Measurements from ENCODE around the gene MTURN.
"Not testable (repeated sequence)": the region's sequence is repeated elsewhere in the genome, so short reads cannot be mapped to it uniquely, and the experiment has no call there.

Gene MTURN

DNA sequence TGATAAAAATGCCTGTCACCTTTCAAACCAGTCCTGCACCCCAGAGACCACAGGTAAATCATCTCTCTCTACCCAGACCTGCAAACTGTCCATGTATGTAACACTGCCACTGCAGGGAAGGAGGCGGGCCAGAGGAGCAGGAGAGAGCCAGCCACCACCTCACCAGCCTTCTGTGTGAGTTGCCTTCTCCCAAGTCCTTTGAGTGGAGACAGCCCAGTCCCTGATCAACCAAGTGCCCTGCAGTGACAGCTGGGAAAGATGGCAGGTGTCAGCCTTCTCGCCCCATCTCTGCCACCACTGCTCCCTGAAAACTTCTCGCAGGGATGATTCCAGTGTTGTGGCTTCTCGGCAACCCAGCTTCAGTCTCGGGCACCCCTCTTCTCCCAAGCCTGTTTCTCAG lies 42.4 kb downstream of the MTURN start:
- DNase-seq (ENCODE audit: low read depth in 4 of 4, low spot score in 1 of 4): no peak

DNA sequence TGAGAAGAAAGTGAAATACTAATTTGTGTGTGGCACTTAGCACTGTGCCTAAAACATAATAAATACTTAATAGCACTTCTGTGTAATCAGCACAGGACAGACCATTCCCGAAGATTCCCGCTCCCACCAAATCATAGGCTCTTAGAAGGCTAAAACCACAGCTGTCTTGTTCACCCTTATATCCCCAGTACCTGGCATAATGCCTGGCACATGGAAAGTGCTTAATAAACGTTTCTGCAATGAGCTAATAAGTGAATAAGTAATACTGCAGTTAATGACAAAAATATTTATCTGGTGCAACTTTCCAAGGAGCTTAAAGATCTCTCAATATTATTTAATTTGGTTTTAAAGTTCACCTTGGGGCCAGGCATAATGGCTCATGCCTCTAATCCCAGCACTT lies 43.2 kb downstream of the MTURN start:
- DNase-seq (ENCODE audit: low read depth in 4 of 4, low spot score in 1 of 4): no peak

DNA sequence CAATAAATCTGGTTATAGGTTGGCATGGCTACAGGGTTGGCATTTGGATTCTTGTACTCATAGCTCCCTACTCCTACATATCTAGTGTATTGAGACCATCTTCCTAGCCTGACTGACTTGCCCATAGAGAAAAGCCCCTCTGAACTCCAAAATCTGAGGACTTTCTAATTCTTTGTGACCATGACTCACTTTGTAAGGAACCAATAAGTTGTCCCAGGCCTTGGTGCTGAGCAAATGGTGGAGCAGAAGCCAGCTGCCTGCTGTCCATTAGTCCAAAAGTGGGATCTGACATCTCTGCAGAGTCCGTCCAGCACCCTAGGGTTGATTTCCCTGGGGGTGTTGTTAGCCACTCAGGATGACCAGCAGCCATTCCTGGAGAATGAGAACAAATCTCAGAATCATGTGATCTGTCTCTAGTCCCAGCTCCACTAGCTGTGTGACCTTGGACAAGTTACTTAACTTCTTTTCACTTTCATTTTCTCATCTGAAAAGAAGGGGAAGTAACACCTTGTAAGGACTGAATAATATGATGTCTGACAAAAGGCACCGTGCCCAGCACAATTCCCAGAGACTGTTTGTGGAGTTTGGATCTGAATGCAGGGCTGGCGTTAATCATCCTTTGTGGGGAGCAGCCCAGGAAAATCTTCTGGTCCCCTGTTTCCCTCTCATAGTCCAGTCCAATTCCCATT lies 44.1 kb downstream of the MTURN start:
- DNase-seq (ENCODE audit: low read depth in 4 of 4, low spot score in 1 of 4): no peak

DNA sequence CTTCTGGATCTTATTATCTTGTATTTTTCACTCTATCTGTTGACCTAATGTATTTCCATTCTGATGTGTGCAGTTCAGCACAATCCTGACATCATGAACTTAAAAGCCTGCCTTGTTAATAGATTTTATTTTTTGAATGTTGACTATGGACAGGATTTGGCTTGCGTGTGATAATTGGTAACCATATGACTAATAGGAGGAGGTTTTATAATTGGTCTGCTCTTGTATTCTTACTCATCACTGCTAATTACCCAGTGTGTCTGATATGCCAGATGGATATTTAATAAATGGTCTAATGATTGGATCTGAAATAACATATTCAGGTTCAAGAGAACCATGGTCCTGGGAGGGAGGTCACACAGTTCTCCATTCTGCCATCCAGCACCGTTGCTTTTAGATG lies 45.9 kb downstream of the MTURN start:
- DNase-seq (ENCODE audit: low read depth in 4 of 4, low spot score in 1 of 4): no peak

DNA sequence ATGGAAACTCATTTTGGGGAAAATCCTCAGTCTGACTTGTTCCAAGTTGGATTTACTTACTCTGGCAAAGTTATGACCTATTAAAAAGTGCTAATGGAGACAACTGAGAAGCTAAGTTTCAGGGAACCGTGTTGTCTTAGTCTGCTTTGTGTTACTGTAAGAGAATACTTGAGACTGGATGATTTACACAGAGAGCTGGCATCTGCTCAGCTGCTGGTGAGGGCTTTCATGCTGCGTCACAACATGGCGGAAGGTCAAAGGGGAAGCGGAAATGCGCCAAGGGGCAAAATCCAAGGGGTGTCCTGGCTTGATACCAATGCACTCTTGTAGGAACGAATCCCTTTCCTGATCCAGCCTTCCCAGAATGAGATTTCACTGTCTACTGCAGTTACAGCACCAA lies 46.4 kb downstream of the MTURN start:
- DNase-seq (ENCODE audit: low read depth in 4 of 4, low spot score in 1 of 4): no peak

DNA sequence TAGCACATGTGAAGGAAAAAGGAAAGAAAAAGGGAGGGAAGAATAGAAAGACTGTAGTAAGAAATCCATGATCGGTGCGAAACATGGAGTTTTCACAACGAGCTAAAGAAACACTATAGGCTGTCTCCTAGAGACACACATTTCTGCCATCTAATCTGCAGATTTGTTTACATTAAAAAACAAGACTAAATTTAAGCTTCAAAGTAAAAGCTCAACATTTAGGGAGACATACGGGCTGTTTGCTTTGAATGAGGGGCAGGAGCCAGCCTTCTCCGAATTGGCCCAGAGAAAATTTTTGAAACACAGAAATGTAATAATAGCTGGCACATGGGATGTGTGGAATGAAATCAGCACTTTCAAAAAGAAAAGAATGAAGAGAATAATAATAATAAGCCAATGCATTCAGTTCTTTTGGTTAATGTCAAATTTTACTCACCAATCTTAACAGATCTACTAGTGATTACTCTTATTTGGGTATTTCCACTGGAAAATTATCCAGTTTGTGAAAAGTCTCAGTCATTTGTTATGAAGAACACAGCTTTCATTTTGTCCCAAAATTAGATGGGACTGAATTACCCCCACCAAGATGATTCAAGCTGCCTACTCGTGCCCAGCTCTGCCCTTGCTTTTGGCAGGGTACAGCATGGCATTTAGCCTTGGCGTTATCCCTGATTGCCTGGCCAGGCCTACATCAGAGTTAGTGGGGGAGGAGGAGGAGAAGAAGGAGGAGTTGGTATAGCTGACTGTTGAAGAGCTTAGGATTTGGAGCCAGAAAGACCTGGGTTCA lies 47.1 kb downstream of the MTURN start:
- DNase-seq (ENCODE audit: low read depth in 4 of 4, low spot score in 1 of 4): no peak

DNA sequence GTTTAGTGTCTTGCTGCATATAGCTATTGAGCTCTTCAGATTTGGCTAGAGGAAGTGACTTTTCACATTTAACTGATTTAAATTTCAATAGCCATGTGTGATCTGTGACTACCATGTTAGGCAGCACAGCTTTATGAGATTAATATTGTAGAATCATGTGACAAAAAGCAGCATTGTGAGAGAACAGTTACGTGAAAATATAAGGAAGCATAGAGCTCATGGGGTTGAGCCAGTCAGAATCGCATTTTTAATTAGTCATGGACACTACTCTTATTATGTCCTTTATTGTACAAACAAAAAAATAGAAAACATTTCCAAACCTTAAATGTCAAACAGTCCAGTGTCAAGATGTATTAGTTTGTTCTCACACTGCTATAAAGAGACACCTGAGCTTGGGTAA lies 48.0 kb downstream of the MTURN start:
- no peak for DNase-seq (ENCODE audit: low read depth in 4 of 4, low spot score in 1 of 4)

DNA sequence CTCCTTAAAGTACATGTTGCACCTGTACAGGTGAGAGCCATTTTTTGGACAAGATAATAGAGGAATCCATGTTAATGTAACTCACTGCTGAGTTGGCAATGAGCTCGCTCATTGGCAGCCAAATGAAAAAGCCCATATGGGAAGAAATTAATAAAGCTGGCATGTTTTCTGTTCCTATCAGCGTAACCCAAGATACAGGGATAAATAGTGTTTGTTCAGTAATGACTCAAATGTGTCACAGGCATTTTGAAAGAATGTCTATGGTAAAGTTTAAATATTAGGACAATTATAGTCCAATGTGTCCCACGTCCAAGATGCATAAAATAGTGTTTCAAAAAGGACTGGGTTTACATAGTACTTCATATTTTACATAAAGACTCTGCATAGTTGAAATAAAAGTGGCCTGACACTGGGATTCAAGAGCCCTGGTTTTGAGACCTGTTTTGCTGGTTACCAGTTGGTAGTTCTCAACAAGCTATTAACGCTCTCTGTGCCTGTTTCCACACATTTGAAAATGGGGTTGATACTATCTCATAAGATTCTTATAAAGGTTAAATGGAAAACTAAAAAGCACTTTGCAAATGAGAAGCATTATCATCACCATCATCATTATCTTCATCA lies 49.1 kb downstream of the MTURN start:
- no peak for DNase-seq (ENCODE audit: low read depth in 4 of 4, low spot score in 1 of 4)

DNA sequence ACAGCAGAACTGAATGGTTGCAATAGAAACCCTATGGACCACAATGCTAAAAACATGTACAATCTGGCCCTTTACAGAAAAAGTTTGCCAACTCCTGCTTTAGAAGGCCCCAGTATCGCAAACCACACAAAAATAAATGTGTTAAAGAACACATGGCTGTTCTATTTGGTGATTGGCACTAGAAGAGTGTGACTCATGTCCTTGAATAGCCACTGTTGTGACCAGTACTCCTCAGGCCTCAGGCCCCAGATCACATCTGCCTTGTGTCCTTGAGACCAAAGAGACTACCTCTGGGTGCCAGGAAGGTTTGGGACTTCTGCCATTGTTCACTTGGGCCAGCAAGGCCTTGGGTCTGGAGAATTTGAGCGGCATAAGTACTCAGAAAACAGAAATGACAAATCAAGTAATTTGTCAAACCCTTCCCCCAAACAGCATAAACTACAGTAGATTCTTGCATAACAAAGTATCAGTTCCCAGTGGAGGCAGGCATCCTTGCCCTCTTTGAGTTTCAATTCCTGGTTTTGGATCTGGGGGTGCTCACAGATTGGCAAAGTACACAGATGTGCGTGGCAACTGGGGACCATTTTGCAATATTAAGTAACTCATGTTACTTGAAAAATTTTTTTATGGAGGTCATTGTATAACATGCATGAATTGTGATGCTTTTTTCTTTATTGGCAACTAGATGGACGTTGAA lies 50.2 kb downstream of the MTURN start:
- no peak for DNase-seq (ENCODE audit: low read depth in 4 of 4, low spot score in 1 of 4)

DNA sequence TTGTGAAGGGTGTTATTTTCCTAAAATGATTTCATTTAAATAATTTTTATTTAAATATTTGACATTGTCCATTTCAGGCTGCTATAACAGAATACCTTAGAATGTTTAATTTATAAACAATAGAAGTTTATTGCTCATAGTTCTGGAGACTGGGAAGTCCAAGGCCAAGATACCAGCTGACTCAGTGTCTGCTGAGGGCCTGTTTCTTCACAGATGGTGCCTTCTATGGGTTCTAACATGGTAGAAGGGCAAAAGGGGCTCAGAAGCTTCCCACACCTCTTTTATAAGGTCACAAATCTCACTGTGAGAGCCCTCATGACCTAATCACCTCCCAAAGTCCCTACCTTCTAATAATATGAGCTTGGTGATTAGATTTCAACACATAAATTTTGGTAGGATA lies 50.7 kb downstream of the MTURN start:
- DNase-seq (ENCODE audit: low read depth in 4 of 4, low spot score in 1 of 4): no peak

DNA sequence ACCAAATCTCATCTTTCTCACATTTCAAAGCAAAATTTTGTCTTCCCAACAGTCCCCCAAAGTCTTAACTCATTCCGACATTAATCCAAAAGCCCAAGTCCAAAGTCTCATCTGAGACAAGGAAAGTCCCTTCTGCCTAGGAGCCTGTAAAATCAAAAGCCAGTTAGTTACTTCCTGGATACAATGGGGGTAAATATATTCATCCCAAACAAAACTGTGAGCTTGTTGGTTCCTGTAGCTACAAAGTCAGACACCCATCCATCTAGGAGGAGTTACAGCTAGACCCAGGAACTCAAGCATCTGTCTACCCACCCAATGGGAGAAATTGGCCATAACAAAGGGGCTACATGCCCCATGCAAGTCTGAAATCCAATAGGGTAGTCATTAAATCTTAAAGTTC lies 51.9 kb downstream of the MTURN start:
- DNase-seq (ENCODE audit: low read depth in 4 of 4, low spot score in 1 of 4): no peak

DNA sequence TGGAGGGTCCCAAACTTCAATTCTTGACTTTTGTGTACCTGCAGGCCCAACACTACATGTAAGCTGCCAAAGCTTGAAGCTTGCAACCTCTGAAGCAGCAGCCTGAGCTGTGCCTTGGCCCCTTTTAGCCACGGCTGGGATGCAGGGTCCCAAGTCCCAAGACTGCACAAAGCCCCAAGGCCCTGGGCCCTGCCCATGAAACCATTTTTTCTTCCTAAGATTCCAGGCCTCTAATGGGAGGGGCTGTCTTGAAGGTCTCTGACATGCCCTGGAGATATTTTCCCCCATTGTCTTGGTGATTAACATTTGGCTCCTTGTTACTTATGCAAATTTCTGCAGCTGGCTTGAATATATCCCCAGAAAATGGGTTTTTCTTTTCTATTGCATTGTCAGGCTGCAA lies 52.7 kb downstream of the MTURN start:
- no peak for DNase-seq (ENCODE audit: low read depth in 4 of 4, low spot score in 1 of 4)

DNA sequence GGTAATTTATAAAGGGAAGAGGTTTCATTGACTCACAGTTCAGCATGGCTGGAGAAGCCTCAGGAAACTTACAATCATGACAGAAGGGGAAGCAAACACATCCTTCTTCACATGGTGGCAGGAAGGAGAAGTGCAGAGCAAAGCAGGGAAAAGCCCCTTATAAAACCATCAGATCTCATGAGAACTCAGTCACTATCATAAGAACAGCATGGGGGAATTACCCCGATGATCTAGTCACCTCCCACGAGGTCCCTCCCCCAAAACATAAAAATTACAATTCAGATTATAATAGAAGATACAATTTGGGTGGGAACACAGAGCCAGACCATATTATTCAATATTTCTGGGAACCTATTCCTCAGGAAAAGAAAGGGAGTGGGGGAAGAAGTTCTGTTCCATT lies 53.6 kb downstream of the MTURN start:
- not testable (repeated sequence) for DNase-seq (ENCODE audit: low read depth in 4 of 4, low spot score in 1 of 4)

DNA sequence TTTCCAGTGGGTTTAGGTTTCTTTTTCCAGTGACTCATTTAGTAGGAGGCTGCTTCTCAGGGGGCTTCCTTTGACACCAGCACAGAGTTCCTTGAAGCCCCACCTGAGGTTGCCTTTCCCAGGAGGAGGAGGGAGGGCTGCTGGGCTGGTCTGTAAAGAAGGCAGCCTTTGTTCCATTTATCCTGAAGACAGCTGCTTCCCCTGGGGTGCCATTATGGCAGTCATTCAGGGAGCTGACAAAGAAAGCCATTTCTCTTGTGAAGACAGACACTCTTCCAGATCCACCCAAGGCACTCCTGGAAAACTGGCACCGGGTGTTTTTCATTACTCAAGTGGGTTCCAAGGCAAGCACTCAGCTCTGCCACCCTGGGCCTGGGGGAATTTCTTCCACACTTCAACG lies 54.0 kb downstream of the MTURN start:
- DNase-seq (ENCODE audit: low read depth in 4 of 4, low spot score in 1 of 4): no peak

DNA sequence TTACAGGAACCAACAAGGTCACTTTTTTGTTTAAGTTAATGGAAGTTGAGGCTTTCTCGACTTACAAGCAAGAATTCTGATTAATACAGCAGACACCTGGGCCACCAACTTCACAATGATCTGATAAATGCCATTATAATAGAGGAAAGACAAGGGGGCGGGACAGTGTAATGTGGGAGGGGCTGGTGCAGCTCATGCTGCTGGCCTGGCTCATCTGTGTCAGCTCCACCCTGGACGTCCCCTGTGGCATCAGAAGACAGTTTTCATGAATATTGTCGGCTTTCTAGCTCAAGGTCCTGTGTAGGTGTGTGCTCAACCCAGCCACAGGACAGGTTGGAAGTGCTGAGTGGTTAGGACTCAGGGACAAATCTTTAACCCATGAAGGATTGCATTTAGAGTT lies 57.0 kb downstream of the MTURN start:
- DNase-seq (ENCODE audit: low read depth in 4 of 4, low spot score in 1 of 4): no peak

DNA sequence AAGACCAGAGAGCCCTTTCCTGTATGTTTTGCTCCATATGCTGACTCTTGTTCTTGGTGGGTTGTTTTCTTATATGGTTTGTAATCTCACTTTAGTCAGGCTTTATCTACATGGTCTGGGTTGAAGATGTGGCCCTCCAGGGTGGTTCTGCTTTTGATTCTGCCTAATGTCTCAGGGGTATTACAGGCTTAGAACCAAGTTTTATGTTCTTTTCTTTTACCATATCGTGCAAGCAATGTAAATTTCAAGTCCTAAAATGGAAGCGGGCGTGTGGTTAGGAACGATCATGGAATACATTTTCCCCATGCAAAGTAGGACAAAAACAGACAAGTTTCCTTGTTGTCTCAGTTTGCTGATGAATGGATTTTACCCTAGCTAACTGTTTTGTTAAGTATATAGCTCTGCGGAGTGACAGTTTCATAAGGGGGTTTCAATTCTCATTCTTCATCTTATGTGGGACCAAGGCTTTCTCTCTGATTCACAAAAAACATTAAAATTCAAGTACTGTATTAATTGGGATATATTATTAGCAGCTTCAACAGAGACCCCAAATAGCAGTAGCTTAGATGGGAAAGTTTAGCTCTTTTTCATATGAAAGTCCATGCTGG lies 58.7 kb downstream of the MTURN start:
- DNase-seq (ENCODE audit: low read depth in 4 of 4, low spot score in 1 of 4): no peak

DNA sequence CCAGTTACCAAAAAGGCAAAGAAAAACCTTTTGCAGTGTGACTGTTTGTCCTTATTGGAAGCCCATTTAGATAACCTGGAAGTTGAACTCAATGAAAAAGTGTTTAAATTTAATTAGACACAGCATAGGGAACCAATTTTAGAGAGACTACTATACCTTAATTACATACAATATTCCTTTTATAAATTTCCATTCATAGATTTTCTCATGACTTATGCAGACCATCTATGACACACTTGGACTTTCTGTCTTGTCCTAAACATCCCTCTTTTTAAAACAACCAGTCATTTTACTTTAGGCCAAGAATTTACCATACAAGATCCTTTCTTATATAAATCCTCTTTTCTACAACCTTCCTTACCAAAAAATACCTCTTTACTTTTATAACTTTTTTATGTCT lies 61.6 kb downstream of the MTURN start:
- DNase-seq (ENCODE audit: low read depth in 4 of 4, low spot score in 1 of 4): no peak

DNA sequence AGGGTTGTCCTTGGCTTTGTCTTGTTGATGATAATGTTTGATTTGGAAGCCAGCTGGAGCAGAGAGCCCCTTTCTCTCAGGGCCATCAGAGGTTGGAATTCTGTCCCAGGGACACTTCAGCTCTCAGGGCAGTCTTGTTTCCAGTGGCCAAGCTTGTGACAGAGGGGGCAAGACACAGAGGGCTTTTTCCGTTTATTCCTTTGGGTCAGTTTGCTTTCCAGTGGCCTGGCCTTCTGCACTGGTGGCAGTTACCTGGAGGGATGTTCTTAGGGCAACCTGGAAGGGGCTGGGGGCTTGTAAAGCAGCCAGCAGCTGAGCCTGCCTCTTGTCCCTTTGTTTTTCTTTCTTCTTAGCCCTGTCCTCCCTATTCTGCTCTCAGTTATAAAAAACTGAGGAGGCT lies 62.7 kb downstream of the MTURN start:
- DNase-seq (ENCODE audit: low read depth in 4 of 4, low spot score in 1 of 4): no peak

DNA sequence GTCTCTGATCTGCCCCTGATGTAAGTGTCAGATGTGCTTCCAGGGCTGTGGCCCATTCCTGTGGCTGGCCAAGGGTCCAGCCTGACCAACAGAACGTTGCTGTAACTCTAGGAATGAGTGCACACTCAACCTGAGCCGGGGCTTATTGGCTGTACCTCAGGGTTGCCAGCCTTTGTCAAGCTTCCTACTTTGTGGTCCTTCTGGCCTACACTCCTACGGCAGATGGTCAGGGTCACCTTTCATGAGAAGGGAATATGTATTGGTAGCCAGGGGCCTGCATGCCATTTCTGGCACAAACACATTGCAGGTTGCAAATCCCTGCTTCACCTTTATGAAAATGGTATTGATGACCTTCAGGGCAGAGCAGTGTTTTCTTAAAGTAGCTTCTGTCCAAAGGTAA lies 64.5 kb downstream of the MTURN start:
- no peak for DNase-seq (ENCODE audit: low read depth in 4 of 4, low spot score in 1 of 4)

DNA sequence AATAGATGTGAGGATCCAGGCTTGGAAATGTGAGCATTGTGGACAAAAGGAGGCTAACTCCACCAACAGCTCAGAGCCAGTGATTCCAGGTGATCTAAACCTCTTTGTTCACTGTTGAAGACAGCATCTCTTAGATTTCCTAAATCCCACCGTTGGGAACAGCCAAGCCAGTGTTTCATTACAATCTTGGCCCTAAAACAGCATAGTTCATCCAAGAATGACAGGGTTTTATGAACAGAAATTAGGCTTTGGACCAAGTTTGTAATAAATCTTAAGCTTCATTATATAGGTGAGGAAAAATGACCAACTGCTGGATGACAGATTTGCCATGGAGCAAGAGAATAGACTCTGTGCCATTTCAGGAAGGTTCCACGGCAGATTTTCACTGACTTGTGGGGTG lies 65.8 kb downstream of the MTURN start:
- DNase-seq (ENCODE audit: low read depth in 4 of 4, low spot score in 1 of 4): no peak

DNA sequence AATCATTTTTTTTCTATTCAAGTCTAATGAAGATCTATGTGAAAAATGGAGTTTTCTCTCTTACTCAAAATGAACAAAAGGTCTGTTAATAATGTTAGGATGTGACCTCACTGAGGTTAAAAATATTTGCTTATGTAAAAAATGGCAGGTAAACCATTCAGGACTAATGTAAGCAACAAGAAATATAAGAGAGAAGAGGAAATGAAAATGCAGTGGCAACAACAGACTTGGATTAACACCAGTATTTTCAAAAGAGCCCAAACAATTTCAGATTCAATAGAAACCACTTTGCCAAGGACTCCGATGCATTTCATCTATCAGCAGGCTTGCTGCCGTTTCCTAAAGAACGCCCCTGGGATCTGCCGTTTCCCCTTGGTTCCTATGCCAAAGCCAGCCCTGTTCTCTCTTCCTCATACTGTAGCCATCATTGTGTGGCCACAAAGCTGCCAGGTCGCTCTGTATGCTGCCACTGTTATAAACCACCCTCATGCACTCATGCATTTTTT lies 66.4 kb downstream of the MTURN start:
- no peak for DNase-seq (ENCODE audit: low read depth in 4 of 4, low spot score in 1 of 4)

Data from stimulated activated CD4-positive, alpha-beta T cell treated with anti-CD3 and anti-CD28 coated beads, Interleukin-1b, Interleukin-23, amount 100 ng/mL, for 24 hours (primary cell).